ENCODE measurements around the gene MTHFR.

The MTHFR gene

GRCh38 chr1:11751087-11751486 lies 54.7 kb downstream of the MTHFR start:
- Histone ChIP-seq H3K36me3 (ENCODE audit: control insufficient read depth in 2 of 2, insufficient read depth in 1 of 2, low read length in 2 of 2) (peaks cover 0 to 37% of the 10 kb centered on the region in 2 experiments; a peak in 1 of 3 replicates), H3K27ac (ENCODE audit: extremely low read depth, low read depth, low read length) (no peak overlapping the region), H3K9me3 (ENCODE audit: control insufficient read depth, insufficient read depth, low read depth, low read length) (no peaks in the 10 kb centered on the region), H3K4me3 (ENCODE audit: low read depth, low read length) (no peak overlapping the region), H3K4me1 (ENCODE audit: control insufficient read depth, insufficient read depth, low read length) (no peaks in the 10 kb centered on the region)
- CTCF ChIA-PET, result interaction anchor here (0.7 to 1.7 kb wide), 3 partner anchors 34 to 714 kb away, joined by 3 to 5 read pairs (median 4); no protein-coding TSS in a partner anchor
- TF ChIP-seq ZNF791 (tag by site-specific recombination; IDR thresholded peaks at IDR 0.05) (no peak), ZFHX2 (tag by site-specific recombination; conservative IDR thresholded peaks at IDR 0.05) (no peak), ZNF202 (tag by site-specific recombination; IDR thresholded peaks at IDR 0.05; ENCODE audit: borderline replicate concordance) (no peak), ZNF843 (tag by site-specific recombination; IDR thresholded peaks at IDR 0.05) (no peak), KLF8 (tag by site-specific recombination; IDR thresholded peaks at IDR 0.05) (no peak), ZNF558 (tag by site-specific recombination; IDR thresholded peaks at IDR 0.05) (no peak), ZNF132 (tag by site-specific recombination; IDR thresholded peaks at IDR 0.05; ENCODE audit: borderline replicate concordance) (no peak)
- TF ChIP-seq, protein P1, sequence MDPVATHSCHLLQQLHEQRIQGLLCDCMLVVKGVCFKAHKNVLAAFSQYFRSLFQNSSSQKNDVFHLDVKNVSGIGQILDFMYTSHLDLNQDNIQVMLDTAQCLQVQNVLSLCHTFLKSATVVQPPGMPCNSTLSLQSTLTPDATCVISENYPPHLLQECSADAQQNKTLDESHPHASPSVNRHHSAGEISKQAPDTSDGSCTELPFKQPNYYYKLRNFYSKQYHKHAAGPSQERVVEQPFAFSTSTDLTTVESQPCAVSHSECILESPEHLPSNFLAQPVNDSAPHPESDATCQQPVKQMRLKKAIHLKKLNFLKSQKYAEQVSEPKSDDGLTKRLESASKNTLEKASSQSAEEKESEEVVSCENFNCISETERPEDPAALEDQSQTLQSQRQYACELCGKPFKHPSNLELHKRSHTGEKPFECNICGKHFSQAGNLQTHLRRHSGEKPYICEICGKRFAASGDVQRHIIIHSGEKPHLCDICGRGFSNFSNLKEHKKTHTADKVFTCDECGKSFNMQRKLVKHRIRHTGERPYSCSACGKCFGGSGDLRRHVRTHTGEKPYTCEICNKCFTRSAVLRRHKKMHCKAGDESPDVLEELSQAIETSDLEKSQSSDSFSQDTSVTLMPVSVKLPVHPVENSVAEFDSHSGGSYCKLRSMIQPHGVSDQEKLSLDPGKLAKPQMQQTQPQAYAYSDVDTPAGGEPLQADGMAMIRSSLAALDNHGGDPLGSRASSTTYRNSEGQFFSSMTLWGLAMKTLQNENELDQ (tag by site-specific recombination; IDR thresholded peaks at IDR 0.05; ENCODE audit: low read depth), result no peak
- POLR2A ChIA-PET, result no interaction called here

DNA sequence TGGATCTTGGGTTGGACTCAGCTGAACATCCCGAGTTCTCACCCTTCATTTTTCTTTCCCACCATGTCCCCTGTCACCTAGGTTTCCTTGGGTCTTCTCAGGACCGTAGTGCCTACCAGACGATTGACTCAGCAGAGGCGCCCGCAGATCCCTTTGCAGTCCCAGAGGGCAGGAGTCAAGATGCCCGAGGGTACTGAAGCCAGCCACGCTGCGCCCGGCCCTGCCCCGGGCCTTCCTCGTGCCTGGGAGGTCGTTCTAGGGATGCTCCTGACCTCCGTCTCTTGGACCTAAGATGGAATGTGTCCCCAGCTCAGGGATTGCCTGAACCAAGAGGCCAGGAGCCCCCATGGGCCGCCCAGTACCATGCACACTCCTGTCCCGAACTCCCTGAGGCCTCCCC lies 55.8 kb downstream of the MTHFR start:
- Histone ChIP-seq H3K36me3 (ENCODE audit: control insufficient read depth in 2 of 2, insufficient read depth in 1 of 2, low read length in 2 of 2) (peaks cover 0 to 44% of the 10 kb centered on the region in 2 experiments; a peak in 1 of 3 replicates), H3K4me1 (ENCODE audit: control insufficient read depth, insufficient read depth, low read length) (no peaks in the 10 kb centered on the region), H3K9me3 (ENCODE audit: control insufficient read depth, insufficient read depth, low read depth, low read length) (no peaks in the 10 kb centered on the region), H3K4me3 (ENCODE audit: low read depth, low read length) (no peak overlapping the region), H3K27ac (ENCODE audit: extremely low read depth, low read depth, low read length) (no peak overlapping the region)
- ChIA-PET CTCF (no interaction called here), POLR2A (no interaction called here)
- TF ChIP-seq, protein P2, sequence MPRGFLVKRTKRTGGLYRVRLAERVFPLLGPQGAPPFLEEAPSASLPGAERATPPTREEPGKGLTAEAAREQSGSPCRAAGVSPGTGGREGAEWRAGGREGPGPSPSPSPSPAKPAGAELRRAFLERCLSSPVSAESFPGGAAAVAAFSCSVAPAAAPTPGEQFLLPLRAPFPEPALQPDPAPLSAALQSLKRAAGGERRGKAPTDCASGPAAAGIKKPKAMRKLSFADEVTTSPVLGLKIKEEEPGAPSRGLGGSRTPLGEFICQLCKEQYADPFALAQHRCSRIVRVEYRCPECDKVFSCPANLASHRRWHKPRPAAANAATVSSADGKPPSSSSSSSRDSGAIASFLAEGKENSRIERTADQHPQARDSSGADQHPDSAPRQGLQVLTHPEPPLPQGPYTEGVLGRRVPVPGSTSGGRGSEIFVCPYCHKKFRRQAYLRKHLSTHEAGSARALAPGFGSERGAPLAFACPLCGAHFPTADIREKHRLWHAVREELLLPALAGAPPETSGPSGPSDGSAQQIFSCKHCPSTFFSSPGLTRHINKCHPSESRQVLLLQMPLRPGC (tag by site-specific recombination; IDR thresholded peaks at IDR 0.05), result no peak
- no peak for TF ChIP-seq ZNF175 (tag by site-specific recombination; IDR thresholded peaks at IDR 0.05)

GRCh38 chr1:11749203-11749689 lies 56.5 kb downstream of the MTHFR start:
- TF ChIP-seq KLF17 (tag by site-specific recombination; IDR thresholded peaks at IDR 0.05) (0 out of 2 replicates have a peak, but pooled peaks have one; percentile 68), CTCF (tag by site-specific recombination; IDR thresholded peaks at IDR 0.05) (peak; percentile 30; the same call in 1 of the 2 replicates), KLF1 (tag by site-specific recombination; IDR thresholded peaks at IDR 0.05) (peak; percentile 66), KLF7 (tag by site-specific recombination; IDR thresholded peaks at IDR 0.05; ENCODE audit: borderline replicate concordance) (peak; percentile 38; the same call in 1 of the 2 replicates), ZNF138 (tag by site-specific recombination; IDR thresholded peaks at IDR 0.05; ENCODE audit: borderline replicate concordance) (no peak), ZNF596 (tag by site-specific recombination; IDR thresholded peaks at IDR 0.05) (no peak), PRDM1 (tag by site-specific recombination; IDR thresholded peaks at IDR 0.05) (peak; percentile 44; the same call in 1 of the 2 replicates), GLIS1 (tag by site-specific recombination; IDR thresholded peaks at IDR 0.05) (peak; percentile 7; the same call in 1 of the 2 replicates)
- Histone ChIP-seq H3K36me3 (ENCODE audit: control insufficient read depth in 2 of 2, insufficient read depth in 1 of 2, low read length in 2 of 2) (peaks cover 0 to 44% of the 10 kb centered on the region in 2 experiments; a peak in 1 of 3 replicates), H3K4me3 (ENCODE audit: low read depth, low read length) (no peak overlapping the region), H3K9me3 (ENCODE audit: control insufficient read depth, insufficient read depth, low read depth, low read length) (no peaks in the 10 kb centered on the region), H3K27ac (ENCODE audit: extremely low read depth, low read depth, low read length) (no peak overlapping the region), H3K4me1 (ENCODE audit: control insufficient read depth, insufficient read depth, low read length) (no peaks in the 10 kb centered on the region)
- ChIA-PET CTCF (interaction anchor here (0.7 kb wide), 2 partner anchors 563 to 712 kb away, joined by 3 read pairs; no protein-coding TSS in a partner anchor), POLR2A (no interaction called here)

All from HEK293 (cell line).